Liver (tissue), 3 donors: ENCODE data around the gene POLR3GL.

Source experiments
- FOXA1 ChIP-seq: IDR thresholded peaks from 2 replicates; pipeline ENCODE4 v1.6.1; 2016; ENCODE audit warnings: antibody characterized with exemption
- SP1 ChIP-seq: IDR thresholded peaks from 2 replicates; pipeline ENCODE4 v1.6.1; 2018; ENCODE audit warnings: antibody characterized with exemption, mild to moderate bottlenecking
- TF ChIP-seq, protein P1 (sequence below): fragments of 150-350 bp; IDR thresholded peaks from 2 replicates; pipeline ENCODE4 v1.5.1; 2017; ENCODE audit warnings: improper control_type of control experiment, low read depth, low read length; ENCODE audit not compliant: missing input control
- TF ChIP-seq, protein P2 (sequence below): IDR thresholded peaks from 2 replicates; pipeline ENCODE4 v1.6.1; 2016; ENCODE audit warnings: antibody characterized with exemption
- donor health status: healthy.
- donor health status: healthy.

DNA sequence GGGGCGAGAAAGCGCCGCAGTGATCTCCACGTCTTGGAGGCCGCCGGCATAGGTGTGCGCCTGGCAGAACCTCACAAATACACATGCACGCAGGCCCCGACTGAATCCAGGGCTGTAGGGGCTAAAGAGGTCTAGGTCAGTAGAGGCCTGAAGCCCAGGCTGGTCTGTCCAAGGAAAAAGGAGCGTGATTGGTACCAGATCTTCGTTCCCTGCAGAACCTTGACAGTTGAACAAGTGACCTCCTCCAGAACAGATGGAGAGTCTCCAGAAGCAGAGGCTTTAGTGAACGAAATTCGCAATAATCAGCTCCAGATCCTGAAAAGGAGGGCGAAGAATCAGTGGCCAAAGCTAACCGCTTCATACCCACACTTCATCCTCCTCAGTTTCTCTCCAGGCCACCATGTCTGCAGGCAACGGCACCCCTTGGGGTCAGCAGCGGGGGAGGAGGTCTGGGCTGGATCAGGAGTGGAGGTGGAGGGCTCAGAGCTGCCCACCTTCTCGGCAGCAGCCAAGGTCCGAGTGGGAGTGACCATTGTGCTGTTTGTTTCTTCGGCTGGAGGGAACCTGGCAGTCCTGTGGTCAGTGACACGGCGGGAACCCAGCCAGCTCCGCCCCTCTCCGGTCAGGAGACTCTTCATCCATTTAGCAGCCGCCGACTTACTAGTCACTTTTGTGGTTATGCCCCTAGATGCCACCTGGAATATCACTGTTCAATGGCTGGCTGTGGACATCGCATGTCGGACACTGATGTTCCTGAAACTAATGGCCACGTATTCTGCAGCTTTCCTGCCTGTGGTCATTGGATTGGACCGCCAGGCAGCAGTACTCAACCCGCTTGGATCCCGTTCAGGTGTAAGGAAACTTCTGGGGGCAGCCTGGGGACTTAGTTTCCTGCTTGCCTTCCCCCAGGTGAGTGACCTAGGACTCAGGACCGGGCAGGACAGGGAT lies 45.2 kb upstream of the POLR3GL start:
- TF ChIP-seq, protein P1, sequence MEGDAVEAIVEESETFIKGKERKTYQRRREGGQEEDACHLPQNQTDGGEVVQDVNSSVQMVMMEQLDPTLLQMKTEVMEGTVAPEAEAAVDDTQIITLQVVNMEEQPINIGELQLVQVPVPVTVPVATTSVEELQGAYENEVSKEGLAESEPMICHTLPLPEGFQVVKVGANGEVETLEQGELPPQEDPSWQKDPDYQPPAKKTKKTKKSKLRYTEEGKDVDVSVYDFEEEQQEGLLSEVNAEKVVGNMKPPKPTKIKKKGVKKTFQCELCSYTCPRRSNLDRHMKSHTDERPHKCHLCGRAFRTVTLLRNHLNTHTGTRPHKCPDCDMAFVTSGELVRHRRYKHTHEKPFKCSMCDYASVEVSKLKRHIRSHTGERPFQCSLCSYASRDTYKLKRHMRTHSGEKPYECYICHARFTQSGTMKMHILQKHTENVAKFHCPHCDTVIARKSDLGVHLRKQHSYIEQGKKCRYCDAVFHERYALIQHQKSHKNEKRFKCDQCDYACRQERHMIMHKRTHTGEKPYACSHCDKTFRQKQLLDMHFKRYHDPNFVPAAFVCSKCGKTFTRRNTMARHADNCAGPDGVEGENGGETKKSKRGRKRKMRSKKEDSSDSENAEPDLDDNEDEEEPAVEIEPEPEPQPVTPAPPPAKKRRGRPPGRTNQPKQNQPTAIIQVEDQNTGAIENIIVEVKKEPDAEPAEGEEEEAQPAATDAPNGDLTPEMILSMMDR: peak; percentile 6
- TF ChIP-seq, protein P2, sequence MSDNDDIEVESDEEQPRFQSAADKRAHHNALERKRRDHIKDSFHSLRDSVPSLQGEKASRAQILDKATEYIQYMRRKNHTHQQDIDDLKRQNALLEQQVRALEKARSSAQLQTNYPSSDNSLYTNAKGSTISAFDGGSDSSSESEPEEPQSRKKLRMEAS: no peak
- TF ChIP-seq FOXA1 (no peak), SP1 (no peak)
